ENCODE measurements around the gene APLP2. TPM values are rescaled to one million over a fixed set of nuclear protein-coding genes. Genes with fewer than 3 reads are reported as not detected.

APLP2 gene
- total RNA-seq, 4 donors from 2014 or later = 226 to 376 (median 262) TPM

DNA sequence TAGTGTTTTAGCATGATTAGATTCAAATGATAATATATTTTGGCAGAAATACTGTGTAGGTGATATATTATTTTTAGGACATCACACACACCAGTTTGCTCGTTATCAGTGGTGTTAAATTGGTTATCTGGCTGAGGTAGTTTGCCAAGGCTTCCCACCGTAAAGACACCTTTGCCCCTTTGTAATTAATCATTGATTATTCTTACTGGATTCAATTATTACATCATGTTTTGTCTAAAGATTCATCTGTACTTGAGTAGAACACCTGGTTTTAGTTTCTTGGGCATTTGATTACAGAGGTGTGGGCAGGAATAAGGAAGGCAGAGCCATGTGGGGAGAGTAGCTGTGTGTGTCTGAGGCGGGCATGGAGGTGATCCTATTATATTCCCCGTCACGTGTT lies 50.4 kb downstream of the APLP2 start:
- no peak for TF ChIP-seq POLR2A (IDR thresholded peaks at IDR 0.05)
- TF ChIP-seq, protein P1, sequence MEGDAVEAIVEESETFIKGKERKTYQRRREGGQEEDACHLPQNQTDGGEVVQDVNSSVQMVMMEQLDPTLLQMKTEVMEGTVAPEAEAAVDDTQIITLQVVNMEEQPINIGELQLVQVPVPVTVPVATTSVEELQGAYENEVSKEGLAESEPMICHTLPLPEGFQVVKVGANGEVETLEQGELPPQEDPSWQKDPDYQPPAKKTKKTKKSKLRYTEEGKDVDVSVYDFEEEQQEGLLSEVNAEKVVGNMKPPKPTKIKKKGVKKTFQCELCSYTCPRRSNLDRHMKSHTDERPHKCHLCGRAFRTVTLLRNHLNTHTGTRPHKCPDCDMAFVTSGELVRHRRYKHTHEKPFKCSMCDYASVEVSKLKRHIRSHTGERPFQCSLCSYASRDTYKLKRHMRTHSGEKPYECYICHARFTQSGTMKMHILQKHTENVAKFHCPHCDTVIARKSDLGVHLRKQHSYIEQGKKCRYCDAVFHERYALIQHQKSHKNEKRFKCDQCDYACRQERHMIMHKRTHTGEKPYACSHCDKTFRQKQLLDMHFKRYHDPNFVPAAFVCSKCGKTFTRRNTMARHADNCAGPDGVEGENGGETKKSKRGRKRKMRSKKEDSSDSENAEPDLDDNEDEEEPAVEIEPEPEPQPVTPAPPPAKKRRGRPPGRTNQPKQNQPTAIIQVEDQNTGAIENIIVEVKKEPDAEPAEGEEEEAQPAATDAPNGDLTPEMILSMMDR (IDR thresholded peaks at IDR 0.05) = no peak
- no peaks in the 10 kb centered on the region for H3K27me3 ChIP-seq
- intact Hi-C loops (cut with DNase I; ENCODE audit: low total_unique reads) = no loop called here
- H3K27ac ChIP-seq = no peak overlapping the region
- H3K4me1 ChIP-seq = peaks cover 0 to 5% of the 10 kb centered on the region in 2 donors
- DNase-seq = no peak
- H3K9me3 ChIP-seq = no peaks in the 10 kb centered on the region
- H3K4me3 ChIP-seq = no peak overlapping the region
- no peaks in the 10 kb centered on the region for H3K36me3 ChIP-seq

DNA sequence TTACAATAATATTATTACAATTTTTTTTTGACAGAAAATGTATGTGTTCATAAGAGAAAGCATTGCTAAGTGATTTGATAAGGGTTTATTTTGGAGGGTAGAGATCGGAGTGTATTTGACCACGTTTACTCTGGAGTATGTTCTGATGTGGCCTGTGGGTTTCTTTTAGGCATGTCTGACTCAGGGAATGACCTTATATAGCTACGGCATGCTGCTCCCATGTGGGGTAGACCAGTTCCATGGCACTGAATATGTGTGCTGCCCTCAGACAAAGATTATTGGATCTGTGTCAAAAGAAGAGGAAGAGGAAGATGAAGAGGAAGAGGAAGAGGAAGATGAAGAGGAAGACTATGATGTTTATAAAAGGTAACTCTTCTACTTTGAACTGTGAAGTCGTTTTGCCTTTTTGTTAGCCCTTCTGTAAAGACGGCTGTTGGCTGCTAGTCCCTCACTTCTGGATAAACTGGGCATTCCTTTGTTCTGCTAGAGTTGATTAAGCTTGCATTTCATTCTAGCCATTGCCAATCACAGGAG lies 51.8 kb downstream of the APLP2 start:
- Histone ChIP-seq H3K36me3 (no peaks in the 10 kb centered on the region), H3K4me3 (no peak overlapping the region), H3K4me1 (peaks cover 0 to 5% of the 10 kb centered on the region in 2 donors), H3K27me3 (no peaks in the 10 kb centered on the region), H3K9me3 (no peaks in the 10 kb centered on the region), H3K27ac (no peak overlapping the region)
- intact Hi-C loops (cut with DNase I; ENCODE audit: low total_unique reads) = no loop called here
- DNase-seq = no peak
- TF ChIP-seq POLR2A (IDR thresholded peaks at IDR 0.05) = no peak
- TF ChIP-seq, protein P1 (IDR thresholded peaks at IDR 0.05) = no peak

- H3K9me3 ChIP-seq = no peaks in the 10 kb centered on the region
- H3K27me3 ChIP-seq = no peaks in the 10 kb centered on the region
- peaks cover 0 to 5% of the 10 kb centered on the region in 2 donors for H3K4me1 ChIP-seq
- intact Hi-C loops (cut with DNase I; ENCODE audit: low total_unique reads) = no loop called here
- no peaks in the 10 kb centered on the region for H3K36me3 ChIP-seq
- DNase-seq = no peak
- no peak overlapping the region for H3K27ac ChIP-seq
- H3K4me3 ChIP-seq = no peak overlapping the region
- no peak for TF ChIP-seq POLR2A (IDR thresholded peaks at IDR 0.05)
- TF ChIP-seq, protein P1 (IDR thresholded peaks at IDR 0.05) = no peak
Observed at GRCh38 chr11:130122141-130122575, 52.5 kb downstream of the APLP2 start.

- intact Hi-C loops (cut with DNase I; ENCODE audit: low total_unique reads) = no loop called here
- DNase-seq = no peak
- Histone ChIP-seq H3K27ac (peak overlapping the region in 1 of 2 donors; percentile 20), H3K9me3 (no peaks in the 10 kb centered on the region), H3K36me3 (no peaks in the 10 kb centered on the region), H3K4me1 (peaks cover 0 to 5% of the 10 kb centered on the region in 2 donors), H3K4me3 (no peak overlapping the region), H3K27me3 (no peaks in the 10 kb centered on the region)
- TF ChIP-seq POLR2A (IDR thresholded peaks at IDR 0.05) = no peak
- TF ChIP-seq, protein P1 (IDR thresholded peaks at IDR 0.05) = no peak
Observed at GRCh38 chr11:130123414-130124040, 53.8 kb downstream of the APLP2 start.

- intact Hi-C loops (cut with DNase I; ENCODE audit: low total_unique reads) = no loop called here
- Histone ChIP-seq H3K36me3 (no peaks in the 10 kb centered on the region), H3K4me1 (peaks cover 0 to 5% of the 10 kb centered on the region in 2 donors), H3K27me3 (no peaks in the 10 kb centered on the region), H3K27ac (peak overlapping the region in 1 of 2 donors; percentile 20), H3K4me3 (no peak overlapping the region), H3K9me3 (no peaks in the 10 kb centered on the region)
- TF ChIP-seq POLR2A (IDR thresholded peaks at IDR 0.05) = no peak
- TF ChIP-seq, protein P1 (IDR thresholded peaks at IDR 0.05) = no peak
- peak; percentile 38 to 45 for DNase-seq
Observed at GRCh38 chr11:130124096-130124495, 54.4 kb downstream of the APLP2 start.
